Bronchial epithelial cell (primary cell): ENCODE results near the gene ARGFX. TPM values are rescaled to one million over a fixed set of nuclear protein-coding genes. Genes with fewer than 3 reads are reported as not detected.

Source experiments
- DNase-seq: peaks from one replicate; pipeline ENCODE4 v3.0.0-alpha.2; 2010; ENCODE audit warnings: low read depth
- FAIRE-seq: peaks from 2 replicates; lab custom pipeline; 2011; peaks lifted over from hg19 to GRCh38; lab: Jason Lieb, UNC
- H3K27me3 ChIP-seq: 2 replicates; pipeline ENCODE4 v1.5.1; 2011; ENCODE audit warnings: low read length; ENCODE audit not compliant: control insufficient read depth, insufficient read depth
- H3K36me3 ChIP-seq: 2 replicates; pipeline ENCODE4 v1.5.1; 2011; ENCODE audit warnings: low read length; ENCODE audit not compliant: control insufficient read depth, insufficient read depth
- H3K4me3 ChIP-seq: 2 replicates; pipeline ENCODE4 v1.5.1; 2011; ENCODE audit warnings: mild to moderate bottlenecking, low read depth, low read length, control low read depth
- total RNA-seq: library from RNA; depleted of rRNA; stranded (reverse); fragments of >200 nt; gene quantifications from 2 replicates; pipeline ENCODE4 v1.2.1, GENCODE V29; 2014
- TF ChIP-seq, protein P1 (sequence below): IDR thresholded peaks from 2 replicates; pipeline ENCODE4 v1.5.1; 2011; ENCODE audit warnings: mild to moderate bottlenecking, moderate library complexity, low read length, control low read depth, inconsistent platforms; ENCODE audit not compliant: insufficient read depth, severe bottlenecking

Gene ARGFX
- total RNA-seq = not detected in 2 replicates

- no peaks in the 10 kb centered on the region for H3K36me3 ChIP-seq
- TF ChIP-seq, protein P1, sequence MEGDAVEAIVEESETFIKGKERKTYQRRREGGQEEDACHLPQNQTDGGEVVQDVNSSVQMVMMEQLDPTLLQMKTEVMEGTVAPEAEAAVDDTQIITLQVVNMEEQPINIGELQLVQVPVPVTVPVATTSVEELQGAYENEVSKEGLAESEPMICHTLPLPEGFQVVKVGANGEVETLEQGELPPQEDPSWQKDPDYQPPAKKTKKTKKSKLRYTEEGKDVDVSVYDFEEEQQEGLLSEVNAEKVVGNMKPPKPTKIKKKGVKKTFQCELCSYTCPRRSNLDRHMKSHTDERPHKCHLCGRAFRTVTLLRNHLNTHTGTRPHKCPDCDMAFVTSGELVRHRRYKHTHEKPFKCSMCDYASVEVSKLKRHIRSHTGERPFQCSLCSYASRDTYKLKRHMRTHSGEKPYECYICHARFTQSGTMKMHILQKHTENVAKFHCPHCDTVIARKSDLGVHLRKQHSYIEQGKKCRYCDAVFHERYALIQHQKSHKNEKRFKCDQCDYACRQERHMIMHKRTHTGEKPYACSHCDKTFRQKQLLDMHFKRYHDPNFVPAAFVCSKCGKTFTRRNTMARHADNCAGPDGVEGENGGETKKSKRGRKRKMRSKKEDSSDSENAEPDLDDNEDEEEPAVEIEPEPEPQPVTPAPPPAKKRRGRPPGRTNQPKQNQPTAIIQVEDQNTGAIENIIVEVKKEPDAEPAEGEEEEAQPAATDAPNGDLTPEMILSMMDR = no peak
- no peak within 1 kb of the TSS for H3K4me3 ChIP-seq
- DNase-seq (no peak), FAIRE-seq (no peak)
- H3K27me3 ChIP-seq = no peaks in the 10 kb centered on the region
Measured at GRCh38 chr3:121567649-121568048, at the start of gene ARGFX. TSS of gene ARGFX (plus strand) at chr3:121567949. CDS start at chr3:121570714, 2,765 bp downstream.

- Histone ChIP-seq H3K4me3 (no peak overlapping the region), H3K36me3 (no peaks in the 10 kb centered on the region), H3K27me3 (no peaks in the 10 kb centered on the region)
- TF ChIP-seq, protein P1 = no peak
- no peak for FAIRE-seq
- no peak for DNase-seq
Measured at GRCh38 chr3:121517953-121518655, 49.6 kb upstream of the ARGFX start.

GRCh38 chr3:121520510-121520909 lies 47.2 kb upstream of the ARGFX start:
- H3K27me3 ChIP-seq = no peaks in the 10 kb centered on the region
- TF ChIP-seq, protein P1 = no peak
- H3K4me3 ChIP-seq = no peak overlapping the region
- no peaks in the 10 kb centered on the region for H3K36me3 ChIP-seq
- FAIRE-seq = no peak
- DNase-seq = no peak

- Histone ChIP-seq H3K4me3 (no peak overlapping the region), H3K36me3 (peaks cover 1% of the 10 kb centered on the region), H3K27me3 (no peaks in the 10 kb centered on the region)
- FAIRE-seq (no peak), DNase-seq (peak; percentile 21)
- TF ChIP-seq, protein P1 = peak; percentile 38
Measured at GRCh38 chr3:121529308-121529707, 38.4 kb upstream of the ARGFX start.

DNA sequence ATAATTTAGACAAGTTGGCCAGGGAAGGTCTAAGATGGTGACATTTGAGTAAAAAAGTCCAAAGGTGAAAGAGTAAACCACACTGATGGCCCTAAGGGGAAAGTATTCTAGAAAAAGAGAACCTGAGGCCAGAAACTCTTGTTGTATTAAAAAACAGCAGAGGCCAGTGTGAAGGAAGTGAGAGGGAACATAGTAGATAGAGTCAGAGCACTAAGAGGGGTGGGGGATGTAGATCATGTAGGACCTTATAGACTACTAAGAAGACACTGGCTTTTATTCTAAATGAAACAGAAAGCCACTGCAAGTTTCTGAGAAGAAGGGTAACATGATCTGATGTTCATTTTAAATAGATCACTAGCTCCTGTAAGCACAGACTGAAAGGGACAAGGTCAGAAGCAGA lies 36.5 kb upstream of the ARGFX start:
- TF ChIP-seq, protein P1 = no peak
- H3K36me3 ChIP-seq = peaks cover 1% of the 10 kb centered on the region
- H3K4me3 ChIP-seq = no peak overlapping the region
- H3K27me3 ChIP-seq = no peaks in the 10 kb centered on the region
- DNase-seq = no peak
- FAIRE-seq = no peak

DNA sequence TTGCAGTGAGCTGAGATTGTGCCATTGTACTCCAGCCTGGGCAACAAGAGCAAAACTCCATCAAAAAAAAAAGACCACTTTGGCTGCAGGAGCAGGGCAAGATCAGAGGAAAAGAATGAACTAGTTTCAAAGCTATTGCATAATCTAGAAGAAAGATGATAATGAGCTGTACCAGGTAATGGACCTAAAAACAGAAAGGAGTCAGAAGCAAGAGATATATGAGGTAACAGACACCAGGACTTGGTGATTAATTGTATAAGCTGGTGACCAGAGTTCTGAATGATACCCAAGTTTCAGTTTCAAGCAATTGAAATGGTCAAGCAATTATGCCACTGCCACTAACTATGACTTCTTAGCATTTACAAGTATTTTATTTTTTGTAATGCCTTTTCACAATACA lies 24.8 kb upstream of the ARGFX start:
- Histone ChIP-seq H3K36me3 (no peaks in the 10 kb centered on the region), H3K4me3 (no peak overlapping the region), H3K27me3 (no peaks in the 10 kb centered on the region)
- TF ChIP-seq, protein P1 = no peak
- no peak for FAIRE-seq
- DNase-seq = peak; percentile 23
